ENCODE data around the gene YKT6. TPM values are rescaled to one million over a fixed set of nuclear protein-coding genes. Genes with fewer than 3 reads are reported as not detected.

YKT6 gene
- polyA plus RNA-seq (ENCODE audit: insufficient read length in 3 of 3): 10 to 100 TPM; 75.6 to 80.0 (median 77.7) TPM
- long read RNA-seq, donor 1, transcript YKT6-201 (7 exons, 2,696 nt): major isoform, 8 of 23 reads
- long read RNA-seq, donor 1, partial matches to known transcripts: 13 of 23 reads
- long read RNA-seq, donor 1, other reads (novel, unspliced or antisense): 0 of 23 reads
- long read RNA-seq, donor 2, transcript YKT6-201 (7 exons, 2,696 nt): major isoform, 17 of 28 reads
- long read RNA-seq, donor 2, partial matches to known transcripts: 7 of 28 reads
- long read RNA-seq, donor 2, other reads (novel, unspliced or antisense): 0 of 28 reads
- long read RNA-seq, donor 3, transcript YKT6-201 (7 exons, 2,696 nt): major isoform, 12 of 21 reads
- long read RNA-seq, donor 3, partial matches to known transcripts: 9 of 21 reads
- long read RNA-seq, donor 3, other reads (novel, unspliced or antisense): 0 of 21 reads
- long read RNA-seq, donor 4, transcript YKT6-201 (7 exons, 2,696 nt): major isoform, 9 of 17 reads
- long read RNA-seq, donor 4, partial matches to known transcripts: 7 of 17 reads
- long read RNA-seq, donor 4, other reads (novel, unspliced or antisense): 0 of 17 reads
- long read RNA-seq, donor 5, partial matches to known transcripts: 21 of 26 reads
- long read RNA-seq, donor 5, other reads (novel, unspliced or antisense): 0 of 26 reads
- long read RNA-seq, donor 6, transcript YKT6-201 (7 exons, 2,696 nt): major isoform, 7 of 19 reads
- long read RNA-seq, donor 6, partial matches to known transcripts: 8 of 19 reads
- long read RNA-seq, donor 6, other reads (novel, unspliced or antisense): 0 of 19 reads
- long read RNA-seq, donor 7, transcript YKT6-201 (7 exons, 2,696 nt): major isoform, 20 of 41 reads
- long read RNA-seq, donor 7, partial matches to known transcripts: 18 of 41 reads
- long read RNA-seq, donor 7, other reads (novel, unspliced or antisense): 0 of 41 reads
- long read RNA-seq, donor 8, transcript YKT6-201 (7 exons, 2,696 nt): major isoform, 7 of 13 reads
- long read RNA-seq, donor 8, partial matches to known transcripts: 5 of 13 reads
- long read RNA-seq, donor 8, other reads (novel, unspliced or antisense): 0 of 13 reads
- long read RNA-seq, donor 9, transcript YKT6-201 (7 exons, 2,696 nt): major isoform, 10 of 23 reads
- long read RNA-seq, donor 9, partial matches to known transcripts: 10 of 23 reads
- long read RNA-seq, donor 9, other reads (novel, unspliced or antisense): 0 of 23 reads
- long read RNA-seq, donor 10, transcript YKT6-201 (7 exons, 2,696 nt): major isoform, 11 of 22 reads
- long read RNA-seq, donor 10, partial matches to known transcripts: 6 of 22 reads
- long read RNA-seq, donor 10, other reads (novel, unspliced or antisense): 0 of 22 reads
- long read RNA-seq, donor 11, transcript YKT6-201 (7 exons, 2,696 nt): major isoform, 10 of 19 reads
- long read RNA-seq, donor 11, partial matches to known transcripts: 6 of 19 reads
- long read RNA-seq, donor 11, other reads (novel, unspliced or antisense): 0 of 19 reads
- long read RNA-seq, donor 12, transcript YKT6-201 (7 exons, 2,696 nt): major isoform, 19 of 33 reads
- long read RNA-seq, donor 12, partial matches to known transcripts: 12 of 33 reads
- long read RNA-seq, donor 12, other reads (novel, unspliced or antisense): 0 of 33 reads
- long read RNA-seq, donor 13, transcript YKT6-201 (7 exons, 2,696 nt): major isoform, 5 of 7 reads
- long read RNA-seq, donor 13, partial matches to known transcripts: 0 of 7 reads
- long read RNA-seq, donor 13, other reads (novel, unspliced or antisense): 0 of 7 reads
- long read RNA-seq, donor 14, transcript YKT6-201 (7 exons, 2,696 nt): major isoform, 14 of 43 reads
- long read RNA-seq, donor 14, partial matches to known transcripts: 25 of 43 reads
- long read RNA-seq, donor 14, other reads (novel, unspliced or antisense): 0 of 43 reads
- long read RNA-seq, donor 15, transcript YKT6-201 (7 exons, 2,696 nt): major isoform, 15 of 26 reads
- long read RNA-seq, donor 15, partial matches to known transcripts: 5 of 26 reads
- long read RNA-seq, donor 15, other reads (novel, unspliced or antisense): 0 of 26 reads
- long read RNA-seq, donor 16, transcript YKT6-201 (7 exons, 2,696 nt): major isoform, 11 of 61 reads
- long read RNA-seq, donor 16, partial matches to known transcripts: 49 of 61 reads
- long read RNA-seq, donor 16, other reads (novel, unspliced or antisense): 0 of 61 reads

DNA sequence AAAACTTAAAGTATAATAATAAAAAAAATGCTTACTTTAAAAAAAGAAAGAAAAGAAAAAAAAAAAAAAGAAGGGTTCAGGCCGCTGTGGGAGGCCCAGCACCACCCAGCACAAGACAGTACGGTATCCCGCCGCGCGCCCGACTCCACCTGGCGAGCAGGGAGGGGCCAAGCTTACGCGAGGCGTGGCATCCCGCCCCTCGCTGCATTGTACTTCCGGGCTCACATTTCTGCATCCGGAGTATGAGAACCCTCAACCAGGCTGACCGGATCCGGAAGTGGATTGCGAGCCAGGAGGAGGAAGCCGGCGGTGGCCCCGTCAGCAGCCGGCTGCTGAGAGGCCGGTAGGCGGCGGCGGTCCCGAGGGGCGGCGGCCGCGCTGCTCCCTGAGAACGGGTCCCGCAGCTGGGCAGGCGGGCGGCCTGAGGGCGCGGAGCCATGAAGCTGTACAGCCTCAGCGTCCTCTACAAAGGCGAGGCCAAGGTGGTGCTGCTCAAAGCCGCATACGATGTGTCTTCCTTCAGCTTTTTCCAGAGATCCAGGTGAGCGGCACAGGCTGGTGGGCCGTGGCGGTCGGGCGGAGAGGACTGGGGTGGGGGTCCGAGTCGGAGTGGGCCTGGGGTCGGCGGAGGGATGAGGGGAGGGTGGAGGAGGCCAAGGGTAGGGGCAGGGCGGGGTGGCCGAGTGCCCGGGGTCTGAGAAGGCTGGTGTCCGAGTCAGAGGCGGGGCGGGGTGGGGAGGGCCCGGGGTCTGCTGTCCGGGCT lies at the start of gene YKT6:
Gene YKT6 (plus strand): TSS at position 280 of the 763 bp plus-strand sequence. CDS start 158 bp downstream, at position 438.
- peak; percentile 96 for DNase-seq

- no peak for DNase-seq
Measured at GRCh38 chr7:44151956-44152355, 48.8 kb upstream of the YKT6 start.

DNA sequence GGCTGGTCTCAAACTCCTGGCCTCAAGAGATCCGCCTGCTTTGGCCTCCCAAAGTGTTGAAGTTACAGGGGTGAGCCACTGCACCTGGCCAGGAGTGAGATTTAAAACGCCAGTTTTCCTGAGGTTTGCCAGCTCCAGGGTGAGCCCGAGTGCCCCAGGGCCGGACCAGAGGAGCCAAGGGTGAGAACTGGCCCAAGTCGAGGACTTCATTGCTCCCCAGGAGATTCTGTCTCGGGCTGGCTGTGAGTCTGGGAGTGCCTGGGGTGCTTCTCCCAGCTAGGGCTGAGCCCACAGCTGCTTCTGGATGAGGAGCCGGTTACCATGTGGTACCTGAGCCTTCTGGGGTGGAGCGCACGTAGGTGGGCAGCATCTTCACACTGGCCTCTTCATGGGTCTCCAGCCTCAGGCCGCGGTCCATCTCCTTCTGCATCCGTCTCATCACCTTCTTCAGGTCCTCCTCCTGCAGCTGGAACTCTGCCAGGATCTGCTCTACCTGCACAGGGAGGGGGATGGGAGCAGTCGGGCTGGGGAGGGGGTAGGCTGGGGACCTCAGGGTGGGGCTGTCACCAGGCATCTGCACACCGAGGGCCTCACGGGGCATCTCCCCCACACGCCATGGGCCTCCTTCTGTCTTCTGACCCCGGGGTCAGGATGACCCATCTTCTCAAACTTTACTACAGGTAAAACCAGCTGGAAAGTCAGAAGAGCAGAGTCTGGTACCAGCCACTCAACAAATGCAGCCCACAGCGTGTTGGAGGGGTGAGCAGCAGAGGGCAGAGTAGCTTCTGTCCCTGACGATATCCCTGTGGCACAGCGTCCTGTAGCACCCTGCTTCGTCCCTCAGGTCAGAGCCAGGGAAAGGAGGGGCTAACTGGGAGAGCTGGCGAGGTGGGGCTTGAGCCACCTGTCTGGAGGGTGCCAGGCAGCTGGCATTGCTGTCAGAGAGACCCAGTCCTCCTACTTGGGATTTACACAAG lies 47.5 kb upstream of the YKT6 start:
- DNase-seq: no peak

DNA sequence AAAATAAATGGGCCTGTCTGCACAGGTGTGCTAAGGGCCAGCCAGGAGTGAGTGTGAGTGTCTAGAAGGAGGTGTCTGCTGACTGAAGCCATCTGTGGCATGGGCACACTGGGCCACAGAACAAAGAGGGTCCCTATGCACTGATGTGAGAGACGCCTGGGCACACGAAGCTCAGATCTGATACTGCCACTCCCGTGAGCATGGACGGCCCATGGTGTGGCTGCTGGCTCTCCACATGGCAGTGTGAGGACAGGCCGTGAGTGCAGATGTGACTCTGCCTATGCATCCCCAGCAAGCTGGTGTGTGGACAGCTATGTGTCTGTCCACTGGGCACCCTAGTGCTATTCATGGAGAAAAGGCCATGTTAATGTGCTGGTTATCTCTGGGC lies 46.8 kb upstream of the YKT6 start:
- DNase-seq: no peak

DNA sequence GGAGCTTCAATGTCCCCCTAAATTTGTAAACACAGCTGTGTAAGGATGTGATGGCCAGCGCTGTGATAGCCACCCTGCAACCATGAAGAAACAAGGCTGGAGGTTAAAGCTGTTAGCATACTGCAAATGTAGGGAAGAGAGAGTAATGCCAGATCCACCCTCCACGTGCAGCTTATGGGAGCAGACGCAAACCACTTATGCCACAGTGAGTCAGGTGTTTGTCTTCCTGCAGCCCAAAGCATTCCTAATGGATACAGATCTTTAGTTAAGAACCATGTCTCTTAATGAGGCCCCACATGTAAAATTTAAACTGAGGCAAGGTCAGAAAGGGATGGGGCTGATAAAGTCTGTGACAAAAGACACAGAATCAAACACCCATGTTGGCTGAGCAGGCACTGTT lies 46.1 kb upstream of the YKT6 start:
- no peak for DNase-seq

DNA sequence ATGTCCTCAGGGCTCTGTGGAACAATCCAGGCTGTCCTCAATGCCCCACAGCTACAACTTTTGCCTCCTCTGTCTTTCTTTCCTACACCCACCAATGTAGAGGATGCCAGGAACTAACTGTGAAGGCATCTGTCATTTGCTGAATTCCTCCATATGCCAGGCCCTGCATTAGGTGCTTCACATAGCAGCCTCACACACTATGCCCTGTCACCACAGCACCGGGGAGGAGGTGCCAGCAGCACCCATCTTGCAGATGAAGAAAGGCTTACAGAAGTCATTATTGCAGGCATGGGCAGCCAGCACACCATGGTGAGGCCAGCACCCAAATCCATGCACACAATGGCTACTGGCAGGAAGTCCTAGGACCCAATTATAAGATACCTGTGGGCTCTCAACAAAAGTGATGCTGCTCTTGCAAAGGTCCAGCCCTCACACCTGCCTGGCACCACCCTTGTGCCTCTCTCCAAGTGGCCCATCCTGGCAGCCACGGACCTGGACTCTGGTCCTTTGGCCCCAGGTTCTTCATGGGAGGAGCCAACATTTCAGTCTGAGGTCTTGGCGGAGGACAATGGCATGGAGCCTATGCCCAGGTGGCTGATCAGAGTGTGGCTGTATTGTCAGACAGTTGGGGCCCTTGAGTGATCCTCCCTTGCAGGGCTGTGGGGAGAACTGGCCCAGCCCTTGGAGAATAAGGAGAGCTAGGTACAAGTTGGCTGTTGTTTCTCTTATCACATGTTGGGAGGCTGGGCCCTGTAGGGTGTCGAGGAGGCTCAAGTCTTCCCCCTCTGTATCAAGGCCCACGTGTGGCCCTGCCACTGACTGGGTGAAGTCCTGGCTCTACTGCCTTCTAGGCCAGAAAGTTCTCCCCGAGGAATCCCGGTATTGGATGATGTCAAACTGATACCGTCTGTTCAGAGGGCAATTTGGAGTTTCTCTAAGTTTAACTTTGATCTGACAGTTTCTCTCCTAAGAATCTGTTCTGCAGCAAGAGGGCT lies 45.3 kb upstream of the YKT6 start:
- DNase-seq: no peak

GRCh38 chr7:44156453-44157010 lies 44.2 kb upstream of the YKT6 start:
- no peak for DNase-seq

DNA sequence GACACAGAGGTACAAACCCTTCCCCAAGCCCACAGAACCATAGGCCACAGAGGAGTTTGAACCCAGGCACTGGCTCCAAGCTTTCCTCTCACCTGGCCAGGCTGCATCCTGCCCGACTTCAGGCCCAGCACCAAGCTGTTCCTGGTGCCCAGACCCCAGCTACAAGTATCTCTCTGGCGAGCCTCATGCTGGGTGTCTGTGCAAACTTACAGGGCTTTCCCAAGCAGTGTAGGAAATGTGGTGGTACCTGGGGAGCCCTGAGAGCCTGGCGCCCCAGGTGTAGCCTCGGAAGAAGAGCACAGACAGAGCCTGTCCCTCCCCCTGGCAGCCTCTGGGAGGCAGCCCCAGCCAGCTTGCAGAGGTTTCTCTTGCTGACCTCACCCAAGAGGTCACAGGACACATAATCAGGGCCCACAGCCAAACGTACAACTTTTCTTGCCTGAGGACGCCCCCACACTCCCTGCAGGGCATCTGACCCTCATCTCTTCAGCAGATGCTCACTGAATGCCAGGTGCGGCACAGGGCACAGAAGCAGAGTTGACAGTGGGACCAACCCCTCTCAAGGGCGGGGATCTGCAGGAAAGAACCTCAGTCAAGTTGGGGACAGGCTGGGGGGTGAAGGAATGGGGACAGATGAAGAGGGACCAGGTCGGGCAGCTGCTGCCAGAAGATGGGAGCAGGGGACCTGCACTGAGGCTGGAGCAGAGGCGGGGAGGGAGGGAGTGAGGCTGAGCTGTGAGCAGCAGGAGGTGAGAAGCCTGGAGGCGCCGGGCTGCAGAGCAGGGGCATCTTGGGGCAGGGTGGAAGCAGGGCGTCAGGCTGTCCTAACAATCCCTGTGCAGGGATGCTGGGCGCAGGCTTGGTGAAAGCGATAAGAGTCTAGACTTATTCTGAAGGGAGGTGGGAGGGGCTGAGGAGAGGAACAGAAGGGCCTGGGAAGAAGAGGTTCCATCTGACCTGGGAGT lies 43.4 kb upstream of the YKT6 start:
- DNase-seq: no peak

GRCh38 chr7:44158096-44158872 lies 42.5 kb upstream of the YKT6 start:
- DNase-seq: no peak

- no peak for DNase-seq
Measured at GRCh38 chr7:44158873-44159631, 41.7 kb upstream of the YKT6 start.

- DNase-seq: no peak
Measured at GRCh38 chr7:44159824-44160630, 40.8 kb upstream of the YKT6 start.

DNA sequence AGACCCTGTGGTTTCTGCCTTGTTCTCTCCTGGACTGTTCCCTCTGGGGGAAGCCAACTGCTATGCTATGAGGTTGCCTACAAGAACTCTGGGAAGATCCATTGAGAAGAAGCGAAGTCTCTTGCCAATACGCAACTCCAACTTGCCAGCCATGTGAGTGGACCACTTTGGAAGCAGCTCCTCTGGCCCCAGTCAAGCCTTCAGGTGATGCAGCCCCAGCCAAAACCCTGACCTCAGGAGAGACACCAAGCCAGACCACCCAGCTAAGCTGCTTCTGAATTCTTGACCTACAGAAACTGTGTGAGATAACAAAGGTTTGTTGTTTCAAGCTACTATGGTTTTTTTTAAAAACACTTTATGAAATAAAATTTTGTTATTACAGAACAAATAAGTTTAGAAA lies 39.4 kb upstream of the YKT6 start:
- DNase-seq: no peak

- DNase-seq: no peak
Measured at GRCh38 chr7:44162179-44162578, 38.6 kb upstream of the YKT6 start.
